CD4-positive, alpha-beta T cell treated with Interleukin-17A for 4 hours (primary cell): ENCODE measurements around the gene PKD1.
"Not testable (repeated sequence)": the region's sequence is repeated elsewhere in the genome, so short reads cannot be mapped to it uniquely, and the experiment has no call there.

Experiments used
- DNase-seq: peaks from one replicate; pipeline ENCODE4 v3.0.0-alpha.2; 2020; ENCODE audit warnings: mixed read lengths

PKD1 gene

DNA sequence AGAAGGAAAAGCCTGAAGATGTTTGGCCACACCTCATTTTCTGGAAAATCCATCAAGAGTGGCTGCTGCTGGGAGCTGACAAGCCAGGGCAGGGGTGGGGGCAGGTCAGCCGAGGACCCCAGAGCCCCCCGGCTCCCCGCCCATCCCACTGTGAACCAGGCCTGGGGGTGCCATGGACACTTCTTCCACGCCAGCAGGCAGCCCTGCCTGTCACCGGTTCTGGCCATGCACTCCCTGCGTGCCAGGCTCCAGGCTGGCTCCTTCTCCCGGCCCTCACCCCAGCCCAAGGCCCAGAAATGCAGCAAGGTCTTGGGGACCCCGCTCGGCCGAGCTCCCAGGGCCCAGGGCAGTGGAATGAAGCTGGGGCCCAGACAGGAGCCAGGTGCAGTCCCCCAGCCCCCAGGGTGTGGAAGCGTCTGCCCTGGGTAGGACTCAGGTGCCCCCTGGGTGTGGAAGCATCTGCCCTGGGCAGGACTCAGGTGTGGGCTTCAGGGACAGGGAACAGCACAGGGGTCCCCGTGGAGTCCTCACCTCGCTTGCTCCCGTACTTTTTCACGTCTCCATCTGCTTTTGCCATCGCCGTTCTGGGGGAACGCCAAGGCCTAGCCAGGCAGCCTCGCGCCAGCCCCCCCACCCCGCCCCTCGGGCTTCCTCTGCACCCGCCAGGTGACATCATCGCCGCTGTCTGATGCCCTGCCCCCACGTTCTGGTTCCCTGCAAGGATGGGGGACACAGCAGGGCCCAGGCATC lies 12.6 kb downstream of the PKD1 start:
- DNase-seq, result not testable (repeated sequence)

DNA sequence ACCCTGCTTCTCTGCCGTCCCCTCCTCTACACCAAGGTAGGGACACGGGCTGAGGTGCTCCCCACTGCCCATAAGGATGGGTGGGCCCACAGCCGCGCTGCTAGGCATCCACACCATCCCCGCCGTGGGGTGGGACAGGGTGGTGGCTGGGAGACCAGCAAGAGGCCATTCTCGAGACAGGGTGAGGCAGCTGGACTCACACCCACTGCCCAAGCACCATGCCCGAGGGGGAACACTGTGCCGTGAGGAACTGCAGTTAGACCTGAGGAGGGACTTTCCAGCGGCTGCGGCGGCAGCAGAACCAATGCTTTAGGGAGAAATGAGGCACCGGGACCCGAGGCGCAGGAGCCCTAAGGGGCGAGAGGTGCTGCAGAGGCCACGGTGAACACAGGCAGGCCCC lies 13.3 kb downstream of the PKD1 start:
- no peak for DNase-seq

GRCh38 chr16:2121853-2122252 lies 13.8 kb downstream of the PKD1 start:
- DNase-seq, result no peak

DNA sequence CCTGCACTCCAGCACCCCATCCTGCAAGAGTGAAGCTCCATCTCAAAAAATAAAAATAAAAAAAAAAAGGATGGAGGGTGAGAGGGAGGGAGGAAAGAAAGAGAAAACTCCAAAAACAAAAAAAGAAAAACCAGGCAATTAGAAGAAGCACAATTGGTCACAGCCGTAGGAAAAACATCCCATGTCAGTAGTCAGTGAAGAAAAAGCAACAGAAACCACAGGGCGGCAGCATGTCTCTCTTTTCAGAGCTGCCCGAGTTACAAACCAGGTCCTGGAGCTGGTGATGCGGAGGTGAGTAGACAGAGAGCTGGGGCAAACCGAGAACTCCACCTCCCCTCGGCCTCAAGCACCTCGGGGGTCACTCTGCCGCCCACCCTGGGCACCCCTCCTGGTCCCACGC lies 14.4 kb downstream of the PKD1 start:
- DNase-seq, result peak; percentile 52

GRCh38 chr16:2117960-2118722 lies 17.6 kb downstream of the PKD1 start:
- DNase-seq, result not testable (repeated sequence)

DNA sequence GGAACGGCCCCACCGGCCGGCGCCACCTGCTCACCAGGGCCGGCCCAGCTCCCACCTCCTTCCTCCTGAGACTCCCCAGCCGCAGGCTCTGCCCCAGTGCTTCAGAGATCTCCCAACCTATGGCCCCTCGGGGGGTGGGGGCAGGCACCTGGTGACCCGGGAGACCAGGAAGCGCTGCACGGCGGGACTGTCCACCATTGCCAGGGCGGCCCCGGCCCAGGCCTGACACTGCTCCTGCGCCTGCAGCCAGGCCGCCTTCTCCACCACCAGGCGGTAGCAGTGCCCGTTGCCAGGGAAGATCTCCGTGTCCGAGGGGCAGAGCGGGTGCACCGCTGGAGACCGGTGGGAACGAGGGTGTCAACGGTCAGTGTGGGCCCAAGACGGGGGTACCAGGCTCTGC lies 18.4 kb downstream of the PKD1 start:
- DNase-seq, result not testable (repeated sequence)

DNA sequence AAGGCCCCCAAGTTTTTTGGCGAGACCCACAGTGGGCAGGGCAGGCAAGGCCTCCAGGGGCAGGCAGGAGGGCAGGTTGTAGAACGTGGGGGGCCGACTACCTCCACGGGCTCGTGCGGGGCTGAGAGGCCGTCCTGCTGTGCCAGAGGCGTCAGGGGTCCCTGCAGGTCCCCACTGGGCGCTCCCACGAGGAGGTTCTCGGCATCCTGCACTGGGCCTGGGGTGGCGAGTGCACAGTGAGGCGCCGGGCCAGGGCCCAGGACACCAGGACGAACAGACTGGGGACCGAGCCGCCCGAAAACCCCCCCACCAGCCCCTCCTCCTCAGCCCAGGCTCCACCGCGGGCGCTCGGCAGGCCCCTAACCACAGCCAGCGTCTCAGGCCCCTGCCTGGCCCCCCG lies 19.3 kb downstream of the PKD1 start:
- not testable (repeated sequence) for DNase-seq

GRCh38 chr16:2115591-2115973 lies 20.1 kb downstream of the PKD1 start:
- no peak for DNase-seq

GRCh38 chr16:2114885-2115590 lies 20.7 kb downstream of the PKD1 start:
- DNase-seq, result not testable (repeated sequence)

DNA sequence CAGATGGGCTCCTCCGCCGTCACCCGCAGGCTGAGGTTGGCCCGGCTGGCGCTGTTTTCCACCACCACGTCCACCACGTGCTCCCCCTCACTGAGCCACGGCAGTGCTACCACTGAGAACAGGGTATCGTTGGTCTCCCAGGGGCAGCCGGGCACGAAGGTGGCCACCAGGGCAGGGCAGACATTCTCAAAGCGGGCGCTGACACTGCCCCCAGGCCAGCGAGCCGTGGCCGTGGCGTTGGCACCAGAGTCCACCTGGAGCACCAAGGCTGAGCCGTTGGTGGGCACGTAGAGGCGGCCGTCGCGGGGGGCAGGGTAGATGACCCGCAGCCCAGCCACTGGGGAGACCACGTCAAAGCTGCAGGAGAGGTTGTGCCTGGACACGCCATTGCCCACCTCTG lies 21.5 kb downstream of the PKD1 start:
- DNase-seq, result not testable (repeated sequence)

DNA sequence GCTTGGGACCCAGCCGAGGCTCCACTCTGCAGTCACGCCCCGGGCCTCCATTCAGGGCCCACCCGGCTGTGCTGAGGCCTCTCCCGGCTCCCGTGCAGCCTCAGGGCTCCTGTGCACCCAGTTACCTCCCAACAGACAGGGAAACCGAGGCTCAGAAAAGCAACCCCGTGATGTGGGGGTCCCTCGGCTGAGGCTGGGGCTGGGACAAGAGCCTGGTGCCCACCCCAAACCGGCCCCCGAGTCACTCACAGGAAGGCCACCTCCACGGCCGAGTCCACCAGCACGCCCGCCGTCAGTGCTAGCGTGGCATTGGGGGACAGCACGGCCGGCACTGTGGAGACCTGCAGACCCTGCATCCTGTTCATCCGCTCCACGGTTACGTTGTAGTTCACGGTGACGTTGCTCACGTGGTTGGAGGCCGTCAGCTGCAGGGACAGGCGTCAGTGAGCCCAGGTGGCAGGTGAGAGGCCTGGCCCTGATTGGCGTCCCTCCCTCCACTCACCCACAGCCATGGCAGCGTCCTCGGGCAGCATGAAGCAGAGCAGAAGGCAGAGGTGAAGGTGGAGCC lies 23.1 kb downstream of the PKD1 start:
- not testable (repeated sequence) for DNase-seq

DNA sequence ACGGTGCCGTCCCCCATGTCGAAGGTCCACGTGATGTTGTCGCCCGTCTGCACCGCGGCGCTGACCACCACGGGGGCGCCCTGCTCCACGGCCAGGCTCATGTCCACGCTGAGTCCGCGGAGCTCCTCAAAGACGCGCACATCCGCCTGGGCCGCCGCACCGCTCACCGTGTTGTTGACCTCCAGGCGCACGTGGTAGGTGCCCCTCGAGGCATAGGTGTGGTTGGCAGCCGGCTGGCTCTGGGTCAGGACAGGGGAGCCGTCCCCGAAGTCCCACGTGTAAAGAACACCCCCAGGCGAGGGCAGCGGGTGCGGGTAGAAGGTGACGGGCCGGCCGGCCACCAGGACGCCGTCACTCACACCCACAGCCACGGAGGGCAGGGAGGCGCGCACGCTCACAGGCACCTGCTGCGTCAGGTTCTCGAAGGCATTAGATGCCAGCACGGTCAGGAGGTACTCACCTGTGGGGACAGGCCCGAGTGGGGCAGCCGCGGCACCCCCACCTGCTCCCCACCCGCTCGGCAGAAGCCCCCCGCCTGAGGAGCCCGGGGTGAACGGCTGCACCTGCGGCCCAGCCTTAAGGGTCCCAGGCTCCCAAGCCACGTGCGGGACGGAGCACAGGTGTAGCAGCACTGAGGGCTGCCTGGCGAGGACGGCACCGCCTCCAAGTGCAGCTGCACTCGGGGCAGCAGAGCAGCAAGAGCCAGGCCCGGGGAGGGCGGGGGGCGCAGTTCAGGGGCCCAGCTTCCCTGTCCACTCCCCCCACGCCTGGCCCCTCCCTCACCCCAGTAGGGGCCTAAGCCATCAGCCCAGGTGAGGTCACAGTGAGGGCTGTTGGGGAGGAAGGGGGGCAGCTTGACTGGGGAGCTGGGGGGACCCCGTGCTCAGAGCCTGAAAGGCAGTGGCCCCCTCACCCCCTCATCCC lies 24.0 kb downstream of the PKD1 start:
- not testable (repeated sequence) for DNase-seq

DNA sequence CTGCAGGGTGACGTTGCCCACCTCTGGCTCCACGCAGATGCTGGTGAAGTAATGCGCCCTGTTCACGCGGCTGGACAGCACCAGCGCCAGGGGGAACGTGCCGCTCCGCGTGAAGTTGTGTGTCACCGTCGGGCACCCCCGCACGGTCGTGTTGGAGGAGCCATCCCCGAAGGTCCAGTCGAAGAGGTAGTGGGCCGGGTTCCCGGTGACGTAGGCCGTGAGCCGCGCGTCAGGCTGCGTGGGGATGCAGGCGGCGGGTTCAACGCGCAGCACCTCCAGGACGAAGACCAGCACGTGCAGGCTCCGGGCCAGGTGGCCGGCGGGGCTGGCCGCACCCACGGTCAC lies 24.7 kb downstream of the PKD1 start:
- DNase-seq, result not testable (repeated sequence)

GRCh38 chr16:2110332-2111008 lies 25.2 kb downstream of the PKD1 start:
- not testable (repeated sequence) for DNase-seq

GRCh38 chr16:2109872-2110271 lies 25.8 kb downstream of the PKD1 start:
- DNase-seq, result not testable (repeated sequence)

DNA sequence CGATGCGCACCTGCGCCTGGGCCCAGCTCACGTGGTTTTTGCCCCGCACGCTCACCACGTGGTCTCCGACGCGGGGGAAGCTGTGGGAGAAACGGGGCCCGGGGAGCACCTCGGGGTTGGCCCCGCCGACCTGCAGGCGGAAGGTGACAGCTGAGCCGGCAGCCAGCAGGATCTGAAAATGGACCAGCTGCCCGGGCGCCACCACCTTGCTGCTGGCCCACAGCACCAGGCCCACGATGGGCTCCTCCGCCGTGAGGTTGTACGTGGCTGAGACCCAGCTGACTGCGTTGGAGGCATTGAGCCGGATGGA lies 26.5 kb downstream of the PKD1 start:
- not testable (repeated sequence) for DNase-seq

GRCh38 chr16:2108446-2109270 lies 27.0 kb downstream of the PKD1 start:
- not testable (repeated sequence) for DNase-seq

DNA sequence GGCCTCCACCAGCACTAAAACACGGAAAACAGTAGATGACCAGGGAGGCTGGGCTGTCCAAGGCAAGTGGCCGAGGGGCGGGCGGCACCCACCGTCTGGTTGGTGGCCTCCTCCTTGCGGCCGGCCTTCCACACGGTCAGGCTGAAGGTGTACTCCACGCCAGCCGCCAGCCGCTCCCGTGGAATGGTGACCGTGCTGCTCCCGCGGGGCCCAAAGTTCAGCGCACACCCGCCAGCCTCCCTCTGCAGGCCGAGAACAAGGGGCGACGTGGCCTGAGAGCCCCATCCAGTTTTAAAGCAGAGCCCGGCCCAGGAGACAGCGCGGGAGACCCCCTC lies 27.9 kb downstream of the PKD1 start:
- not testable (repeated sequence) for DNase-seq

DNA sequence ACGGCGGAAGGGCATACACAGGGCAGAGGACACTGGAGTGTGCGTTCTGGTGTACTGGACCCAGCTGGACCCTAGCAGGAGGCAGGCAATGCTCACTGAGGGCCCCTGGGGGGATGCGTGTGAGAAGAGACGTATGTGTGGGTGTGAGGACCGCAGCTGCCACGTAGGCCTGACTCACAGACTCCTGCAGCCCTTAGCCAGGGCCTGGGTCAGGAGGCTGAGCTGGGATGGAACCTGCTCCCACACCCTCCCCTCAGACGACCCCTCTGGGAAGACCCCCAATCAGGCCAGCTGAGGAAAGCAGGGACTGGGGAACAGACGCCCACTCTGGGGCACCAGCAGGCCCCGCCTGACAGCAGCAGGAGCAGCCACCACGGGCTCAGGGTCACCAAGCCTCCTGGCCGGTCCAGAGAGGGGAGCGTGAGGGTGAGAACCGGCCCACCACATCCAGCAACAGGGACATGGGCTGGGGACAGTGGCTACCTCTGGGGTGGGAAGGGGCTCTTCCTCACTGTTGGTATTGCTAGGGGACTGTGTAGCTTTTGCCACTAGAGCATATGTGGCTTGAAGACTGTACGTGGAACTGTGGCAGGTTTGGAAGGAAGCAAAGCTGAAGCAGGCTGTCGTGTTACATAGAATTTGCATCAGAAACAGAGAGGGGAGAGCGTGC lies 28.4 kb downstream of the PKD1 start:
- DNase-seq, result not testable (repeated sequence)

DNA sequence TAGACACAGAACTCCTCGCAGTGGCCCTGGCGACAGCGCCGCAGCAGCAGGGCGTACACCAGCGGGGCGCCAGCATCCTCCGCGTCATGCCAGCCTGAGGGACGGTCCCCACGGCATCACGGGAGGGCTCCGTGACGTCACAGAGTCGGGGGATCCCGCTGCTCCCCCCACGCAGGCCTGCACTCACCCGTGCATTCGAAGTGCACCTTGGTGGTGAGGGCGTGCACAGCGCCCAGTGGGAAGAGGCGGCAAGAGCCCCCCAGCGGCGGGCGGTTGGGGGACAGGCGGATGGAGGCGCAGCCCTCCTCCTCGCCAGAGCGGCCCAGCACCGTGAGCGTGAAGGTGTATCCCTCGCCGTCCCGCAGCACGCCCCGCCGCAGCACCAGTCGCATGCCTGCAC lies 29.5 kb downstream of the PKD1 start:
- not testable (repeated sequence) for DNase-seq
